Measurements from ENCODE around the gene LRIT1.

LRIT1 gene

GRCh38 chr10:84244651-84245270 lies 3.4 kb upstream of the LRIT1 start, which contains the start of gene RGR:
Gene RGR (plus strand): TSS chr10:84245053. CDS start chr10:84245091, 38 bp downstream.
- H3K79me2 ChIP-seq (ENCODE audit: insufficient read depth, low read depth), result no peaks in the 10 kb centered on the region

GRCh38 chr10:84243759-84244158 lies 2.4 kb upstream of the LRIT1 start:
- Histone ChIP-seq H3K36me3 (ENCODE audit: insufficient read depth) (no peaks in the 10 kb centered on the region), H3K27ac (no peak overlapping the region), H3K4me2 (no peak overlapping the region), H3K9ac (no peak overlapping the region), H4K20me1 (ENCODE audit: insufficient read depth) (no peaks in the 10 kb centered on the region), H3K4me3 (IDR thresholded peaks at IDR 0.05; ENCODE audit: insufficient read depth, low read depth, low read length) (no peak overlapping the region), H3K79me2 (ENCODE audit: insufficient read depth, low read depth) (no peaks in the 10 kb centered on the region), H3K27me3 (ENCODE audit: insufficient read depth, low read depth) (no peaks in the 10 kb centered on the region), H3K4me1 (ENCODE audit: low read depth, poor library complexity, severe bottlenecking) (no peaks in the 10 kb centered on the region), H2AFZ (ENCODE audit: low read depth) (no peak overlapping the region)
- TF ChIP-seq CTCF (conservative IDR thresholded peaks at IDR 0.05; ENCODE audit: low read depth, low read length), result no peak

More at GRCh38 chr10:84244651-84245270, 3.4 kb upstream of the LRIT1 start, which contains the start of gene RGR:
- Histone ChIP-seq H3K4me3 (IDR thresholded peaks at IDR 0.05; ENCODE audit: insufficient read depth, low read depth, low read length) (no peak within 1 kb of the TSS), H4K20me1 (ENCODE audit: insufficient read depth) (no peaks in the 10 kb centered on the region), H2AFZ (ENCODE audit: low read depth) (no peak within 1 kb of the TSS), H3K4me1 (ENCODE audit: low read depth, poor library complexity, severe bottlenecking) (no peaks in the 10 kb centered on the region), H3K9ac (no peak within 1 kb of the TSS), H3K4me2 (no peak within 1 kb of the TSS), H3K27me3 (ENCODE audit: insufficient read depth, low read depth) (no peaks in the 10 kb centered on the region), H3K27ac (no peak within 1 kb of the TSS), H3K36me3 (ENCODE audit: insufficient read depth) (no peaks in the 10 kb centered on the region)
- no peak for TF ChIP-seq CTCF (conservative IDR thresholded peaks at IDR 0.05; ENCODE audit: low read depth, low read length)

GRCh38 chr10:84238909-84239308 lies 2.4 kb downstream of the LRIT1 start:
- H2AFZ ChIP-seq (ENCODE audit: low read depth), result no peak overlapping the region
- no peaks in the 10 kb centered on the region for H4K20me1 ChIP-seq (ENCODE audit: insufficient read depth)
- no peaks in the 10 kb centered on the region for H3K27me3 ChIP-seq (ENCODE audit: insufficient read depth, low read depth)
- no peaks in the 10 kb centered on the region for H3K79me2 ChIP-seq (ENCODE audit: insufficient read depth, low read depth)
- H3K4me2 ChIP-seq, result no peak overlapping the region
- H3K9ac ChIP-seq, result no peak overlapping the region
- no peak overlapping the region for H3K27ac ChIP-seq
- no peak overlapping the region for H3K4me3 ChIP-seq (IDR thresholded peaks at IDR 0.05; ENCODE audit: insufficient read depth, low read depth, low read length)
- TF ChIP-seq CTCF (conservative IDR thresholded peaks at IDR 0.05; ENCODE audit: low read depth, low read length), result no peak
- no peaks in the 10 kb centered on the region for H3K36me3 ChIP-seq (ENCODE audit: insufficient read depth)
- no peaks in the 10 kb centered on the region for H3K4me1 ChIP-seq (ENCODE audit: low read depth, poor library complexity, severe bottlenecking)

GRCh38 chr10:84237199-84238051 lies 3.9 kb downstream of the LRIT1 start:
- no peak for TF ChIP-seq CTCF (conservative IDR thresholded peaks at IDR 0.05; ENCODE audit: low read depth, low read length)
- H3K27ac ChIP-seq, result no peak overlapping the region
- no peaks in the 10 kb centered on the region for H3K79me2 ChIP-seq (ENCODE audit: insufficient read depth, low read depth)
- no peak overlapping the region for H3K9ac ChIP-seq
- no peak overlapping the region for H2AFZ ChIP-seq (ENCODE audit: low read depth)
- no peaks in the 10 kb centered on the region for H3K27me3 ChIP-seq (ENCODE audit: insufficient read depth, low read depth)
- no peak overlapping the region for H3K4me3 ChIP-seq (IDR thresholded peaks at IDR 0.05; ENCODE audit: insufficient read depth, low read depth, low read length)
- no peak overlapping the region for H3K4me2 ChIP-seq
- no peaks in the 10 kb centered on the region for H3K4me1 ChIP-seq (ENCODE audit: low read depth, poor library complexity, severe bottlenecking)
- H3K36me3 ChIP-seq (ENCODE audit: insufficient read depth), result no peaks in the 10 kb centered on the region
- no peaks in the 10 kb centered on the region for H4K20me1 ChIP-seq (ENCODE audit: insufficient read depth)

All from KMS-11 (cell line).